OCI-LY3 (cell line): ENCODE data around the gene TREM2.

Source experiments
- H2AFZ ChIP-seq: fragments of 200-600, 300-600 bp; shearing (Covaris generic); 2 replicates; pipeline ENCODE4 v1.6.0; 2014; ENCODE audit warnings: antibody characterized with exemption, low read depth, low read length
- H3K27ac ChIP-seq: fragments of 200-600, 300-600 bp; sonication (generic); 2 replicates; pipeline ENCODE4 v1.5.1; 2014; ENCODE audit warnings: mild to moderate bottlenecking, low read length, moderate library complexity, mixed read lengths
- H3K27me3 ChIP-seq: fragments of 200-600, 300-600 bp; sonication (generic); 2 replicates; pipeline ENCODE4 v1.6.1; 2014; ENCODE audit warnings: low read depth, low read length, mixed read lengths
- H3K36me3 ChIP-seq: fragments of 200-600, 300-600 bp; sonication (generic); replicated peaks from 2 replicates; pipeline ENCODE3; 2014; ENCODE audit warnings: low read depth, low read length, mixed read lengths
- H3K4me1 ChIP-seq: fragments of 300-600, 200-600 bp; sonication (generic); 2 replicates; pipeline ENCODE4 v1.6.1; 2014; ENCODE audit warnings: low read length, mixed read lengths
- H3K4me2 ChIP-seq: fragments of 200-600, 300-600 bp; sonication (generic); 2 replicates; pipeline ENCODE4 v1.6.1; 2014; ENCODE audit warnings: low read length, mixed read lengths
- H3K4me3 ChIP-seq: fragments of 300-600, 200-600 bp; sonication (generic); 2 replicates; pipeline ENCODE4 v1.5.1; 2014; ENCODE audit warnings: antibody characterized with exemption, mild to moderate bottlenecking, low read length, moderate library complexity
- H3K79me2 ChIP-seq: fragments of 300-600, 200-600 bp; shearing (Covaris generic); 2 replicates; pipeline ENCODE4 v1.6.1; 2014; ENCODE audit warnings: mild to moderate bottlenecking, low read length, mixed read lengths
- H3K9ac ChIP-seq: fragments of 300-600, 200-600 bp; shearing (Covaris generic); 2 replicates; pipeline ENCODE4 v1.6.0; 2014; ENCODE audit warnings: mild to moderate bottlenecking, low read length, moderate library complexity
- H3K9me3 ChIP-seq: fragments of 200-600, 300-600 bp; shearing (Covaris generic); 2 replicates; pipeline ENCODE4 v1.6.1; 2014; ENCODE audit warnings: low read length, mixed read lengths; ENCODE audit not compliant: insufficient read depth
- H4K20me1 ChIP-seq: fragments of 200-600, 300-600 bp; sonication (generic); 2 replicates; pipeline ENCODE4 v1.6.1; 2016; ENCODE audit warnings: low read length, mixed read lengths; ENCODE audit not compliant: insufficient read depth
- CTCF ChIP-seq: fragments of 200-600, 300-600 bp; sonication (generic); IDR thresholded peaks from 2 replicates; pipeline ENCODE4 v1.5.1; 2014; ENCODE audit warnings: antibody characterized with exemption, low read length, low read depth
- EZH2phosphoT487 ChIP-seq: fragments of 200-600 bp; shearing (Covaris generic); IDR thresholded peaks from 2 replicates; pipeline ENCODE4 v1.6.1; 2018; ENCODE audit warnings: antibody characterized with exemption, mixed run types, low read depth

The TREM2 gene

GRCh38 chr6:41204156-41204555 is 41.2 kb upstream of the TREM2 start:
- Histone ChIP-seq H3K27me3 (no peaks in the 10 kb centered on the region), H4K20me1 (no peaks in the 10 kb centered on the region), H3K4me1 (peaks cover 54% of the 10 kb centered on the region), H3K36me3 (no peaks in the 10 kb centered on the region), H3K9ac (no peak overlapping the region), H3K4me3 (no peak overlapping the region), H3K79me2 (peaks cover 12% of the 10 kb centered on the region; the same call in 1 of the 2 replicates), H3K9me3 (no peaks in the 10 kb centered on the region), H3K4me2 (no peak overlapping the region), H3K27ac (no peak overlapping the region), H2AFZ (no peak overlapping the region)
- TF ChIP-seq EZH2phosphoT487 (no peak), CTCF (no peak)

GRCh38 chr6:41201764-41202173 is 38.9 kb upstream of the TREM2 start:
- H3K27me3 ChIP-seq: no peaks in the 10 kb centered on the region
- H3K4me2 ChIP-seq: peak overlapping the region; percentile 82
- no peak for TF ChIP-seq EZH2phosphoT487
- TF ChIP-seq CTCF: no peak
- H3K79me2 ChIP-seq: peaks cover 12% of the 10 kb centered on the region; the same call in 1 of the 2 replicates
- no peaks in the 10 kb centered on the region for H3K9me3 ChIP-seq
- peaks cover 8% of the 10 kb centered on the region for H3K36me3 ChIP-seq
- H2AFZ ChIP-seq: peak overlapping the region; percentile 90
- peak overlapping the region; percentile 75 for H3K9ac ChIP-seq
- peak overlapping the region; percentile 87 for H3K27ac ChIP-seq
- peaks cover 43% of the 10 kb centered on the region for H3K4me1 ChIP-seq
- no peaks in the 10 kb centered on the region for H4K20me1 ChIP-seq
- H3K4me3 ChIP-seq: peak overlapping the region; percentile 77

GRCh38 chr6:41200901-41201763 is 38.2 kb upstream of the TREM2 start, which contains the start of gene TREML2:
Gene TREML2, minus strand, starts transcription at chr6:41201149. Its CDS starts 141 bp downstream, at chr6:41201008.
- Histone ChIP-seq H3K9ac (peak within 1 kb of the TSS; percentile 75), H3K79me2 (peaks cover 12% of the 10 kb centered on the region; the same call in 1 of the 2 replicates), H3K4me1 (peaks cover 43% of the 10 kb centered on the region), H3K4me2 (peak within 1 kb of the TSS; percentile 82), H4K20me1 (no peaks in the 10 kb centered on the region), H3K36me3 (peaks cover 8% of the 10 kb centered on the region), H3K9me3 (no peaks in the 10 kb centered on the region), H3K27ac (peak within 1 kb of the TSS; percentile 87), H2AFZ (peak within 1 kb of the TSS; percentile 90), H3K27me3 (no peaks in the 10 kb centered on the region), H3K4me3 (peak within 1 kb of the TSS; percentile 77)
- no peak for TF ChIP-seq CTCF
- TF ChIP-seq EZH2phosphoT487: no peak

- TF ChIP-seq CTCF (no peak), EZH2phosphoT487 (no peak)
- H2AFZ ChIP-seq: peak overlapping the region; percentile 90; the same call in 1 of the 2 replicates
- peaks cover 8% of the 10 kb centered on the region for H3K36me3 ChIP-seq
- peaks cover 12% of the 10 kb centered on the region; the same call in 1 of the 2 replicates for H3K79me2 ChIP-seq
- peaks cover 43% of the 10 kb centered on the region for H3K4me1 ChIP-seq
- H3K9me3 ChIP-seq: no peaks in the 10 kb centered on the region
- H3K4me3 ChIP-seq: peak overlapping the region; percentile 77
- H3K27me3 ChIP-seq: no peaks in the 10 kb centered on the region
- peak overlapping the region; percentile 87 for H3K27ac ChIP-seq
- H3K9ac ChIP-seq: peak overlapping the region; percentile 75
- H3K4me2 ChIP-seq: peak overlapping the region; percentile 82
- H4K20me1 ChIP-seq: no peaks in the 10 kb centered on the region
Observed at GRCh38 chr6:41200296-41200900, 37.5 kb upstream of the TREM2 start.
